B cell (primary cell): ENCODE results near the gene USH2A.

Experiments used
- CTCF ChIP-seq: fragments of 200-600 bp; IDR thresholded peaks from one replicate; pipeline ENCODE4 v1.8.0; 2022; ENCODE audit warnings: antibody characterized with exemption, mild to moderate bottlenecking
- EZH2 ChIP-seq: IDR thresholded peaks from 2 replicates; pipeline ENCODE4 v1.6.1; 2012; ENCODE audit warnings: borderline replicate concordance, low read depth, mild to moderate bottlenecking, moderate library complexity, low read length; ENCODE audit not compliant: insufficient read depth, poor library complexity, severe bottlenecking

- TF ChIP-seq EZH2 (no peak), CTCF (no peak)
Measured at GRCh38 chr1:216430744-216431143, 7.5 kb upstream of the USH2A start.
